HG03521 (cell line): ENCODE measurements around the gene RBM19.
"Not testable (repeated sequence)": the region's sequence is repeated elsewhere in the genome, so short reads cannot be mapped to it uniquely, and the experiment has no call there.

ENCODE experiments used
- ATAC-seq: cut with Tn5 transposase; IDR thresholded peaks from one replicate; pipeline ENCODE4 v1.9.1; 2021; ENCODE audit warnings: mild to moderate bottlenecking, moderate library complexity; ENCODE audit not compliant: unreplicated experiment

The RBM19 gene

DNA sequence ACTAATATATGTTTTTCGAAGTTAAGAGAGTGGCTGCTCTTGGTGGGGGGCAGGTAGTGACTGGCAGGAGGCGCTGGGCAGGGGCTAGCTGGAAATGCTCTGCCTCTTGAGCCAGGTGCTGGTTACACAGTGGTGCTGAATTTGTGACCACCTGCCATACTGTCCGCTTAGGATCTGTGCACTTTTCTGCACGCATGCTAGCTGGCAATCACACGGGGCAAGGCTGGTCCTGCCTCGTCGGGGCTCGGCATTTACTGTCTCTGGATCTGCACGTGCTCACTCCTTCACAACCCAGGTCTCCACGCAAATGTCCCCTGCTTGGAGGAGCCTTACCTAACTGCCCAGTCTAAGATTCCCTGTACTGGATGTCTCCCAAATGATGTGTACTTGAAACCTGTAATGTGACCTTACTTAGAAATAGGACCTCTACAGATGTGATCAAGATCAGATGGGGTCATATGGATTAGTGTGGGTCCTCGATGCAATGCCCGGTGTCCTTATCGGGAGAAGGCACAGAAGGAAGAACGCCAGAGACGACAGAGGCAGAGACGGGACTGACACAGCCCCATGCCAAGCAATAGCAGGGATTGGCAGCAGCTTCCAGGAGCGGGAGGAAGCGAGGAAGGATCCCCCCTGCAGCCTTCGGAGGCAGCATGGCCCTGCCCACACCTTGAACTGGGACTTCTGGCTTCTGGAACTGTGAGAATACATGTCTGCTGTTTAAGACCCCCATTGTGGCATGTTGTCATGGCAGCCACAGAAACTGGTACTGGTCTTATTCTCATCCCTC, 59.5 kb downstream of the RBM19 start:
- no peak for ATAC-seq

DNA sequence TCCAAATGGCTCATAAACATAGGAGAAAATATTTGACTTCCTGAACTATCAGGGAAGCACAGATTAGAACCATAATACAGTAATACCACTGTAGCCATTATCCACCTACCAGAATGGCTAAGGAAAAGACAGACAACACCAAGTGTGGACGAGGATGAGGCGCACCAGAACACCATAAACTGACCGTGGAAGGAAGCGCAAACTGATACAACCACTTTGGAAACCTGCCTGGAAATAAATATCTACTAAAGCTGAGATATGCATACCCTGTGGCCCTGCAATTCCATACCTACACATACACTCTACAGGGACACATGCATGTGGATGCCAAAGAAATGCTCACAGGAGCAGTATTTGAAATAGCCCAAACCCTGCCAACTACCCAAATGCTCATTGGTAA, 60.3 kb downstream of the RBM19 start:
- no peak for ATAC-seq

DNA sequence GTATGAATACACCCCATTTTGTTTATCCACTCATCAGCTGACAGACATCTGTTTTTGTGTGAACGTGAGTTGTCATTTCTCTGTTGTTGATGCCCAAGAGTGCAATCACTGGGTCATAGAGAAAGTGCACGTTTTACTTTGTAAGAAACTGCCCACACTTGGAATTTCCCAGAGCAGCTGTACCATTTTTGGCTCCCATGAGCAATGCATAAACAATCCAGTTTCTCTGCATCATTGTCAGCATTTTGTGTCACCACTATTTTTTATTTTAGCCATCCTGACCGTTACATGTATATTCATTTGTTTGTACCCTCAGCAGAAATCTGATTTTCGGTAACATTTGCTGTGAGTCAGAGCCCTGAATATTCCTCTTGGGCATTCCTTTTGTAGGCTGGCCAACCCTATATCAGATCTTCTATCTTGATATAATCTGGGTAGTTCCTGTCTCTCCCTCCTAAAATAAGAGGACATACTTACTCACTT, 62.7 kb downstream of the RBM19 start:
- no peak for ATAC-seq

DNA sequence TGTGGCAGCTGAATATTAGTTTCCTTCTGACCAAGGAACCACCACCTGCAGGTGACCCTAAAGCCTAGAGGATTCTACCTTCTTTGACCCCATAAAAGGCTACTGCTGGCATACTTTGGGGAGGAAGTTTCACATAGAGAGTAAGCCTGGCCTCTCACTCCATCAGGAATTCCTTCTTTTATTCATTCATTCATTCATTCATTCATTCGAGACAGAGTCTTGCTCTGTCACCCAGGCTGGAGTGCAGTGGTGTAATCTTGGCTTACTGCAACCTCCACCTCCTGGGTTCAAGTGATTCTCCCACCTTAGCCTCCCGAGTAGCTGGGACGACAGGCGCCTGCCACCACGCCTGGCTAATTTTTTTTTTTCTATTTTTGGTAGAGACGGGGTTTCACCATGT, 64.8 kb downstream of the RBM19 start:
- not testable (repeated sequence) for ATAC-seq

DNA sequence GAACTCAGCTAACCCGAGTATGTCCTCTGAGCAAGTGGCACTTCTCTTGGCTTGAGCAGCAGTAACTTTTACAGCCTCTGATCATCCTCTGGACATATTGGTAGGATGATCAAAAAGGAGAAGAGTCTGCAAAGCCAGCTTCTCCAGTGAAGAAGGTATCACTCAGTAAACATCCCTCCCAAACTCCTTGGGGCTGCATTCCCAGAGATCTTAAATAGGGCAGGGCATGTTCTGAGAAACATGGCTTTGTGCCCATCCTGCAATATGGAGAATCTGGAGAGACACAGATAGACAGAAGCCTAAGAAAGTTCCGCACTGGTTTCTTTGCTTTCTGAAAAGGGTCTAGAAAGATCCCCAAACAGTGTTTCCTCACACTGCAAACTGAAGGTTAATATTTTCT, 65.4 kb downstream of the RBM19 start:
- ATAC-seq = no peak

DNA sequence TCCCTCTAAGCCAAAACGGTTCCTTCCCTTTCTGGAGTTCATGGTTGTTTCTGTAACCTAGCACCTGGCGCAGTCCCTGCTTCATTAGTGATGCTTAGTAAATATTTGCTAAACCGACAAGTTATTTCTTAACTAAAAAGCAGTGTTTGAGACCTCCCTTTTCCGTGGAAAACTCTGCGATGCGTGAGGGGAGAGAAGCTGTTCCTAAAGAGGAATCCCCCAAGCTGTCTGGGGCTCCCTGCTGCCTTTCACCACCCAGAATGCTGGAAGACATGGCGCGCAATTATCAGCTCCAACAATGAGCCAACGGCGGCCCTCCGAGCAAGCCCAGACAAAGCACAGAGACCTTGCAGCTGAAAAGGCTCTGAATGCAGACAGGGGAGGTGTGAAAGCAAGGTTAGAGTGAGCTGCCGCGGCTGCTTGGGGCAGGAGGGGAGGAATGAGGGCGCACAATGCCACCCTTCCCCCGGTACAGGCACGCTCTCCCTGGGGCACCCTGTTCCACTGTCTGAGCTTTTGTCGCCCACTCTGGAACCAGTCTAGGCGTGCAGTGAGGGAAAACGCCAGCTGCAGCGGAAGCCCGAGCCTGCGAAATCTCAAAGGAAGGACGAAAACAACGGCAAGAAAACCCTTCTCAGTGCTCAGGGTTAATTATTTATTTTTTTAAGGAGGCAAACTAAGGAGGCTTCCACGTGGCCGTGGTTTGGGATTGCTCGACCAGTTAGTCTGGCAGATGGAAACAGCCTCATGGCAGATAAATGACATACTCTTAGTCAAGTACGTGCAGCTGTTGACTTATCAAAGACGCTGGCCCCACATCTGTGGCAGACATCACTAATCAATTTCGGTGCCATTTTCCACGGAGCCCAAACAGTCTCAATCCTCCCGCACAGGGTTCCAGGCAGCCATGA, 66.3 kb downstream of the RBM19 start:
- ATAC-seq = no peak

DNA sequence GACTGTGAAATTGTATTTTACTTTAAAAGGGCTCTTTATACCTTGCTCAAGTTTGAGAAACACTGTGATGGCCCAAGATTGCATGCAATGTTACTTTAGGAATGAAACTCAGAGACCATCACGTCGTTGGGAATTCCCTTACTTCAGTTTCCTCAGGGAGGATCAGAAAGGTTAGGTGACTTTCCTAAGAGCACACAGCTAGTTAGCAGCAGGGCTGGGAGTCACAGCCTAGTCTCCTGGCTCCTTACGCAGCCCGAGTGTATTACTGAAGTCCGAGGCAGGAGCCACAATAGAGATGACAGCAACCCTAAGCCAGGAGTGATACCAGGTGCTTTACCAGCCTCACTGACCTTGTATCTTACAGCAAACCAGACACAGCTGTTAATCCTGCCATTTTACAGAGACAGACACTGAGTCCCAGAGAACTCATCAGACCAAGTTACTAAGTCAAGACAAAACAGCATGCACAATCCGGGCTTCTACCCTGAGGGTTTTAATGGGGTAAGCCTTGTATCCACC, 67.0 kb downstream of the RBM19 start:
- ATAC-seq = no peak

DNA sequence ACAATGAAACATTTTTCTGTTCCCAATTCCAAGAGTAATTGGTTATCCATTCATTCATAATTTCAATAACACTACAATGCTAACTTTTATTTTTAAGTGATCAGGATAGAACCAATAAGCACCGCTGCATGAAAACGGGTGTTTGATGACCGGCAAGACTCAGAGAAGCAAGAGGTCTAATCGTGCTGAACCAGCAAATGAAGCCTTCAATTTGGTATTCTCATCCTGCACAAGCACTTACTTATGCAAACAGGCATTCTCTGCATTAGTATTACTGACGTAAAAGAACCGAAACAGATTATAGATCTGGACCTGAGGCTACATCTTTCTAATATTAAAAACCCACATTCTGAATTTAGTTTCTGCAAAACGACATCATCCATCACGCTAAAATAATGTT, 67.7 kb downstream of the RBM19 start:
- no peak for ATAC-seq

DNA sequence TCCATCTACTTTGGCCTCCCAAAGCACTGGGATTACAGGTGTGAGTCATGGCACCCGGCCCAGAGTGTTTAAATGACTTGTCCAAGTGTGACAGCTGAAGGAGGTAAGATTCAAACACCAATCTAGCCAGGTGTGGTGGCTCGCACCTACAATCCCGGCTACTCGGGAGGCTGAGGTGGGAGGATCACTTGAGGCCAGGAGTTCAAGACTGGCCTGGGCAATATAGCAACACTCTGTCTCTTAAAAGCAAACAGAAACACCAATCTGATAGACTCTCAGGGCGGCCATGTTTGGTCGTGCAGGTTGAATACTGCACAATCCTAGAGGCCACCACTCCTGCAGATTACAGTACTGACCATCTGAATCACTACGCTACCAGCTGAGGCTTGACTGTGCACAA, 68.7 kb downstream of the RBM19 start:
- ATAC-seq = no peak

DNA sequence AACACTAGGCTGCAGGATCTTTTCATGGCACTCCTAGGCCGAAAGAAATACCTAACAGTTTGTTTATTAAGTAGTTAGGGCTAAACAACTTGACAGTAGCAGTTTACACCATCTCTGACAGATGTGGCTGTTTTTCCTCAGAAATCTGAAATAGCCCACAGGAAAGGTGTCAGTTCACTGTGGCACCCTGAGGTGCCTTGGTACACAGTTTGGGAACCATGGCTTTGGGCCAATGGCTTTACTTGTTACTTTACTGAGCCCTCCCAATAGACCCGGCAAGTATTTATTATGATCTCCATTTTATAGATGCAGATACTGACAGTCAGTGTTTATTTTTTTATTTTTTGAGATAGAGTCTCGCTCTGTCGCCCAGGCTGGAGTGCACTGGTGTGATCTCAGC, 69.3 kb downstream of the RBM19 start:
- ATAC-seq = no peak

DNA sequence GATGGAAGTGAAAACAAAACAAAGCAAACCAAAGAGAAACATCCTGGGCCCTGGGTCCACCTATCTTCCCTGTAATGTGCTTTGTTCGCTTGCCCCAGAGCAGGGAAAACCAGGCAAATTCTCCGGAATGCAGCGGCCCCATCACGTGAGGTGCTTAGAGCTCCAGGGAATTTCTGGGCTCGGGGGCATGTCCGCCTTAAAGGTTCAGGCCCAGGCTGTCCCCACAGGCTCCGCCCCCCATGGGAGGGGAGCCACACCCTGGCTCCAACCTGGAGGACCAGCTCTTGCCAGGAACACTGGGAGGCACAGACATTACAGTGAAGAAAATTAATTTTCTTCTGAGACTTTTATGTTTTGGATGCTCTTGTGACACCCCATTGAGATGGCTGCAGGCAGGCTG, 69.9 kb downstream of the RBM19 start:
- ATAC-seq = no peak

DNA sequence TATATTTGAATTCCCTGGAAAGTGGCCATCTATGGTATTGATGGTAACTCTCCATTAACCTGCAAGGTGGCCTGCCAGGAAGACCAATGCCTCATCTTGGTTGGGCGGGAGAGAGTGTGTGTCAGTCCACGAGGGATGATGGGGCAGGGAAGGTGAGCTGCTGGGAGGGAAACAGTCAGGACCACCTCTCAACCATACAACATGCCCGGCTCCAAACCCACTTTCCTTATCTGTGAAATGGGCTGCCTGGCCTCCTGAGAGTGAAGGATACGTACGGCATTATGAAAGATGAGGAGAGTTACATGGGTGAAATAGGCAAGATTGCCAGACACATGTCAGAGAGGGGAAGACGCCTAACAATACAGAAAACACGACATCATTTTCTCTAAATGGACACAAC, 70.9 kb downstream of the RBM19 start:
- ATAC-seq = no peak

DNA sequence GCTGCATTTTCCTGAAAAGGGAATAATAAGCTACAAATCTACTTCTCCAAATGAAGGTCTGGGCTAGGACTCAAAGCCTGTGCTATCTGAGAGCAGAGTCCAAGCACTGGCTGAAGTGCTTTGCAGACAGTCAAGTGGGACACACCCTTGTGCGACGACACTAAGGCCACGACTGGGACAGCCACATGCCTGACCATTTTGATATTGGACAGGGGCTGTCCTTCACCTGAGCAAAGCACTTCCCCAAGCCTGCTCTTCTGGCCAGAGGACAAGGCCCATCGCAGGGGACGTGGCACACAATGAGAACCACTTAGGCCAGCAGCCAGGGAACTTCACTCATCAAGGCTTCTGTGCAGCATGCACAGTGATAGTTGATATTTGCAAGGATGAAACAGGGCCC, 71.4 kb downstream of the RBM19 start:
- no peak for ATAC-seq

DNA sequence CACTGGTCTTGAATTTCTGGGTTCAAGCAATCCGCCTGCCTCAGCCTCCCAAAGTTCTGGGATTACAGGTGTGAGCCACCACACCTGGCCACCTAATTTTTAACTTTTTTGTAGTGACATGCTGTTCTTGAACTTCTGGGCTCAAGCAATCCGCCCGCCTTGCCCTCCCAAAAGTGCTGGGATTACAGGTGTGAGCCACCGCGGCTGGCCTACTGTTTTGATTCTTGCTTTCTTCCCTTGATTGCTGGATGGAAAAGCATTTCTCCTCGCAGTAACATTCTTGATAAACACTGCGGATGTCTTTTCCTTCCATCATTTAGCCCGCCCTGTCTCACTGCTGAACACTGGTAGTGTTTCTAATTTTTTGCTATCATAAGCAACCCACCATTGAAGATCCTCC, 72.9 kb downstream of the RBM19 start:
- no peak for ATAC-seq

DNA sequence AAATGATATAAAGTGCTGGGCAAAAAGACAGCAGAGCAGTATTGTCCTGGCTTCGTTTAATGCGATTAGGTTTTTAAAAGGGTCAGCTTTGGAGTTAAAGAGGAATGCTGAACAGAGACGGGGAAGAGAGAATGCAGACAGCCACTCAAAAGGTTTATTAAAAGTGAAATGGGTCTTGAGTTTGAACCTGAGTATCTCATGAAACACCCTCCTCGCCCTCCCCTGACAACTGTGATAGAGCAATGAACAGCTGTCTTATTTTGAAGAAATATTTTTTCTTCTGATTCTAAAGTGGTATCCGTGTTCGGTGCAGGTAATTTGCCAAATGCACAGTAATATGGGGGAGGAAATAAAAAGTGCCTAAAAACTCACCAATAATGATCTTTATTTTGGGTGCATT, 73.6 kb downstream of the RBM19 start:
- no peak for ATAC-seq

DNA sequence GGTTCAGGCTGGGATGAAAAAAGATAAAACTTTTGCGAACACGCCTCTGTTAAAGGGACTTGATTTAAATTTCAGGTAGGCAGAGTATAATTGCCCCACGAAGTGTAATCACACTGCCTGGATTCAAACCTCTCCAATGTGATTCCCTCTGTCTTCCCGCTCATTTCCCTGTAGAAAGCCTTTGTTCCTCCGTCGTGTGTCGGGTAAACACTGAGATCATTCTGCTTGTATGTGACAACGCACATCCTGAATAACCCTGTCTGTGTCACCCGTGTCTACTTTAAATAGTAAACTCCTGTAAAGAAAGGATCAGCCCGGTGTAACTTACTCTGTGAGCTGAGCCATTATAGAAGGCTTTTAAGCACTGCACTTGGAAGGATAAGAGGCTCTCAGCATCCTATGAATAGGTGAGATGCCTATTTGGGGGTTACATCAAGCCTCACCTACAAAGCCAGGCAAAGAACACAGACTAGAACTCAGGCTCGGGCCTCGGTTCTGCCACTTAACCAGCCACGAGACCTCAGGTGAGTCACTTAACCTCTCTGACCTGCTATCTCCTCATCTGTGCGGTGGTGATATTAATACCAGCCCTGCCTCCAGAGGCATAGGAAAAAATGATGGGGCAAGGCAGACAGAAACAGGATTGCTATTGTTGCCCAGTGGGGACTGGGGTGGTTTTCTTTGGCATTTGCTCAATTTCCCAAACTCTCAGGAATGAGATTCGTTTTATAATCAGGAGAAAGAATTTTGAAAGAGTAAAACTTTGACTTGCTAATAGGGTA, 74.2 kb downstream of the RBM19 start:
- no peak for ATAC-seq

DNA sequence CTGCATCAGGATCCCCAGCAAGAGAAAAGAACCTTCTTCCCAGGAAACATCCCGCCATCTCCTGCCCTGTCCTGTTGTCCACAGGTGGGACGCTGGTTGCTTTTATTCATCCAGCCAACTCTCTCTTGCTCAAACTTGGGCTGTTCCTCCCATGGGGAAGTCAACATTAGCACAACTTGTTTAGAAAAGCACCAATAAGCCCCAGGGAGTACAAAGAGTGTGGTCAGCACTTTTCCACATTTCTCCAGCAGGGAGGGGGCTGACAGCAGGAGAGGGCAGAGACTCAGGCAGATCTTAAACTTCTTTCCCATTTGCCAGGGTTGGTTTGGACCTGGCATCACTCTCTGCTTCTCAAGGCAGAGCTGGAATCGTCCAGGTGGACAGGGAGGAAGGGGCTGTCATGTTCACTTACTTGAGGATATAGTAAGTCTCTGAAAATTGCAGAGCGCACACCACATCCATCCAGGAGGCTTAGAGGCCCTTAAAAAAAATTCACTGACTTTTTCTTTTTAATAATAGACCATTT, 74.9 kb downstream of the RBM19 start:
- ATAC-seq = no peak

DNA sequence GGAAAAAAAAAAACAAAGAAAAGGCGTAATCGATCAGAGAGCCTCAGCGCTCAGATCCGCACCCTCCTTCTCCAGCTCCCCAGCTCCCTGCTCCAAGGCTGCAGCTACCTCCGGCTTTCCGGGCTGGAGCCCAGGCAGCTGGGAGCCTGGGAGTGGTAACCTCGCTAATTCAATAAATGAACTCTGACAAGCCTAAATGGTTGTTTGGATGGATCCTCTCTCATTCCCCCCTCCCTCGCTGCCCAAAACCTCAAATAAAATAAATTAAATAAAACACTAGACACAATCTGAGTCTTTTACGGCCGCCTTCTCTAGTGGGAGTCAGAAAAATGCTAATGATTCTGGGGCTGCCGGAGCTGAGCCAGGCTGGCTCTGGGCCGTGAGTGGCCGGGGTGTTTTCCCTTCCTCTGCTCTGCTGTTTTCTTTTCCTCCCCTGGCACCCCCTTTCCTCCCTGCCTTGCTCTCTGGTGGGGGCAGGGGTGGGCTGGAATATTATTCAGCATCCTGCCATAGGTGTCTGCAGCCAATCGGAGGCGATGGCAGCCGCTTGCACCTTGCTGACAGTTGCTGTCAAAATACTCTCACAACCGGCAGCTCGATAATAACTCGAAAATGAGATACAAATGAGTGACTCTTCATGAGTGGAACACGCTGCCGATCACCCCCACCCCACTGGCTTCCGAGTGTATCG, 76.1 kb downstream of the RBM19 start:
- ATAC-seq = no peak

DNA sequence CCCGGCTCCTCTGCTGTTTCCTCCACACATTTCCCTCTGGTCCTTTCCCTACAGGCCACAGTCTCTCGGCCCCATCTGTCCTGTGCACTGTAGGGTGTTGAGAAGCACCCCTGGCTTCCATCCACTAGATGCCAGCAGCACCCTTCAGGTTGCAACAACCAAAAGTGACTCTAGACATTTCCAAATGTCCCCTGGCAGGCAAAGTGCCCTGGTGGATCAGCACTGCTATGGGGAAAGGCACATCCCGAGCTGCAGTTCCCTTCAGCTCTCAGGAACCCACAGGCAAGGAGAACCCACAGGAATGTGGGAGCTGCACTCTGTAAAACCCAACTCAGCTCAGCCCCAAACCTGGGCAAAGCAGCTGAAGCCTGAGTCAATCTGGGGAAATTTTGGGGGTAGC, 77.0 kb downstream of the RBM19 start:
- no peak for ATAC-seq

DNA sequence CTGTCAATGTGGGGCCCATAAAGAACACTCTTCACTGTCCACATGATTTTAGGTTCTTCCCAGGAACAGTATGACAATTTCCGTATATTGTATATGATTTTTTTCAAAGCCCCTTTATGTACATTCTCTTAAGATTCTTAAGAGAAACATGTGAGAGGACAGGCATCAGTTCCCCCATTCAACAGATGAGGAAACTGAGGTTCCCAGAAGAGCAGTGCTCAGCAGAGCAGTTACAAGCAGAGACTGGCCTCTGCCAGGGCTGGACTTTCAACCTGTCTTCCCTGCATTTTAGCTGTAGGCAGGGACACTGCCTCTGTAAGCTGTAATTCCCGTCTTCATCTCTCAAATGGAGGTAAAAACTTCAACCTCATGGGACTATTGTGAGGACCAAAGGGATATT, 77.7 kb downstream of the RBM19 start:
- no peak for ATAC-seq
